NB4 (cell line): ENCODE results near the gene LRMDA.

Experiments used
- DNase-seq: peaks from one replicate; pipeline ENCODE4 v3.0.0; 2010; ENCODE audit warnings: low read depth
- H3K4me3 ChIP-seq: one replicate; pipeline ENCODE4 v1.5.1; 2011; ENCODE audit warnings: mild to moderate bottlenecking, low read depth, low read length, moderate library complexity
- MYC ChIP-seq: IDR thresholded peaks from 2 replicates; pipeline ENCODE4 v1.6.1; 2011; ENCODE audit warnings: low read depth, low read length
- POLR2A ChIP-seq: IDR thresholded peaks from 2 replicates; pipeline ENCODE4 v1.6.1; 2011; ENCODE audit warnings: mild to moderate bottlenecking; ENCODE audit not compliant: insufficient read length; ENCODE audit errors: extremely low read depth
- TF ChIP-seq, protein P1 (sequence below): IDR thresholded peaks from one replicate; pipeline ENCODE4 v1.5.1; 2012; ENCODE audit warnings: low read depth, low read length
- TF ChIP-seq, protein P2 (sequence below): IDR thresholded peaks from 2 replicates; pipeline ENCODE4 v1.6.1; 2011; ENCODE audit warnings: low read depth, low read length

Gene LRMDA

GRCh38 chr10:75397496-75398199, 33.8 kb upstream of the LRMDA start:
- H3K4me3 ChIP-seq = no peak overlapping the region
- TF ChIP-seq, protein P1, sequence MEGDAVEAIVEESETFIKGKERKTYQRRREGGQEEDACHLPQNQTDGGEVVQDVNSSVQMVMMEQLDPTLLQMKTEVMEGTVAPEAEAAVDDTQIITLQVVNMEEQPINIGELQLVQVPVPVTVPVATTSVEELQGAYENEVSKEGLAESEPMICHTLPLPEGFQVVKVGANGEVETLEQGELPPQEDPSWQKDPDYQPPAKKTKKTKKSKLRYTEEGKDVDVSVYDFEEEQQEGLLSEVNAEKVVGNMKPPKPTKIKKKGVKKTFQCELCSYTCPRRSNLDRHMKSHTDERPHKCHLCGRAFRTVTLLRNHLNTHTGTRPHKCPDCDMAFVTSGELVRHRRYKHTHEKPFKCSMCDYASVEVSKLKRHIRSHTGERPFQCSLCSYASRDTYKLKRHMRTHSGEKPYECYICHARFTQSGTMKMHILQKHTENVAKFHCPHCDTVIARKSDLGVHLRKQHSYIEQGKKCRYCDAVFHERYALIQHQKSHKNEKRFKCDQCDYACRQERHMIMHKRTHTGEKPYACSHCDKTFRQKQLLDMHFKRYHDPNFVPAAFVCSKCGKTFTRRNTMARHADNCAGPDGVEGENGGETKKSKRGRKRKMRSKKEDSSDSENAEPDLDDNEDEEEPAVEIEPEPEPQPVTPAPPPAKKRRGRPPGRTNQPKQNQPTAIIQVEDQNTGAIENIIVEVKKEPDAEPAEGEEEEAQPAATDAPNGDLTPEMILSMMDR = no peak
- TF ChIP-seq POLR2A (no peak), MYC (no peak)
- TF ChIP-seq, protein P2, sequence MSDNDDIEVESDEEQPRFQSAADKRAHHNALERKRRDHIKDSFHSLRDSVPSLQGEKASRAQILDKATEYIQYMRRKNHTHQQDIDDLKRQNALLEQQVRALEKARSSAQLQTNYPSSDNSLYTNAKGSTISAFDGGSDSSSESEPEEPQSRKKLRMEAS = no peak
- DNase-seq = no peak

DNA sequence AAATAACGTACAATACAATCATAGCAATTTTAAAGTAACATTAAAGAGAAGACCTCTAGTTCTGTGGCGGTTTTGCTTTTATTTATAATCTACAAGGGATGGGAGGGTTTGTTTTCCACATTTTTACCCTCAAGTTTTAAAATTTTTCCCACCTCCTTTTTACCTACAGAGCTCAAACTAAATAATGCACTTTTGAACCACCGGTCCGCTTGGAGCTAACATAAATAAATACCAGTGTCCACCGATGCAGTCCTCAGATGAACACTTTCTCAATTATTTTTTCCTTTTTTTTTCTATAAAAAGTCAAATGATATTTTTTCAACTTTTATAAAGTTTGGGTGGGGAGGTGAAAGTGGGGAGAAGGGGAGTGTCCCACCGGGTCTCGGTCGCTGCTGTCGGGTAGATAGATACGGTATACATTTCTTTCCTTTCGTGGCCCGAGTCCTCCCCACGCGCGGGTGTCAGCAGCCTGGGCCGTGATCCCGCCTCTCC, 33.2 kb upstream of the LRMDA start:
- TF ChIP-seq MYC (no peak), POLR2A (no peak)
- TF ChIP-seq, protein P2 = no peak
- TF ChIP-seq, protein P1 = no peak
- no peak overlapping the region for H3K4me3 ChIP-seq
- DNase-seq = no peak

- TF ChIP-seq POLR2A (no peak), MYC (no peak)
- TF ChIP-seq, protein P2 = no peak
- TF ChIP-seq, protein P1 = no peak
- no peak overlapping the region for H3K4me3 ChIP-seq
- no peak for DNase-seq
These were observed 32.5 kb upstream of the LRMDA start for GRCh38 chr10:75398692-75399460.

DNA sequence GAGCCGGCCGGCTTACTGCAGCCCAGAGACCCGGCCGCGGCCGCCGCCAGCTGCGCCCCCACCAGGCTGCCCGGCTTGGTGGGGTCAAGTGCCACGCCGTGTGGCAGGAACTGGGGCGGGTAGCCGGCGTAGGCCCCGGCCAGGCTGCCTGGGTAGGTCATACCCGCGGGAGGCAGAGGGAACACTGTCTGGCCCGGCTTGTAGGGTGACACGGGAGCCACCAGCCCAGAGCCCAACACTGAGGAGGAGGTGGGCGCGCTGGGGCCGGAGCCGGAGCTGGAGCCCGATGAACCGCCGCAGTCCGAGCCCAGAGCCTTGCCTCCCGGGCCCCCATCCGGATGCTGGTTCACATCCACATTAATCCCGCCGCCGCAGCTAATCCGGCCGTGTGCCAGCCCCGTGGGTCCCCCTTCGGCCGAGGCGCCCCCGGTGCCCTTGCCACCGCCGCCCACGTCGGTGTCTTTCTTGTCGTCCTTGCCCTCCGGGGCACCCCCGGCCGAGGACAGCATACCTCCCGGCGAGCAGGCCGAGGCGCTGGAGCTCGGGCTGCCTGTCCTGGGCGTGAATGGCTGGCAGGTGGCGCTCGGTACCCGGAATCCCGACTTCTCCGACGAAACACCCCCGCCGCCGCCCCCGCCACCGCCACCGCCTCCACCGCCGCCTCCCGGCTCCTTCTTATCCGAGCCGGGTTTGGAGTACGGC, 31.8 kb upstream of the LRMDA start:
- TF ChIP-seq, protein P1 = peak; percentile 37
- no peak for TF ChIP-seq MYC
- TF ChIP-seq, protein P2 = no peak
- DNase-seq = peak; percentile 87
- peak overlapping the region; percentile 95 for H3K4me3 ChIP-seq

DNA sequence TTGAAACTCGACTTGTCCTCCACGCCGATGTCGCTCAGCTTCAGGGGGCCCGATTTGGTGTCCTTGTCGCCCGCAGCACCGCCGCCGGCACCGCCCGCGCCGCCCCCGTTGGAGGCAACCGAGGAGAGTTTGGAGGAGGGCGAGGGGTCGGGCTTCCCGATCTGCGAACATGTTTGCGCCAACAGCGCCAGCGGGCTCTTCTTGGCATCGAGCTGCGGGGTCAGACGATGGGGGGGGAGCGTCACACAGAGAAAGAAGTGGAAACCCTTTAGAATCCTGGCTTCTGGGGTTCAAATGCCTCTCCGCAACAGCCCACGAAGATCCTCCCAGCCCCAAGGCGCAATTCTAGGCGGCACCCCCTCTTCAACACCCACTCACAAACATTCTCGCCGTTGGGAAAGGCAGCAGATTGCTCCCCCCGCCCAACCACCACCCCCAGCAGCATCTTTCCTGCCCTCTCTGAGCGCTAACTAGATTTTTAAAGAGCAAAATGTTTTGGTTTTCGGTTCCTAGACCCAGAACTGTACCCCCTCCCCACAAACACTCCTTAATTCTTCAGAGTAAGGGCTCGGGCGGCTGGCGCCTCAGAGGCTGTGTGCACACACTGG, 31.2 kb upstream of the LRMDA start:
- no peak for DNase-seq
- TF ChIP-seq, protein P1 = no peak
- no peak for TF ChIP-seq POLR2A
- TF ChIP-seq, protein P2 = no peak
- TF ChIP-seq MYC = no peak
- peak overlapping the region; percentile 95 for H3K4me3 ChIP-seq
